HepG2 (cell line): Measurements from ENCODE around the gene PKP4. TPM values are rescaled to one million over a fixed set of nuclear protein-coding genes. Genes with fewer than 3 reads are reported as not detected.

ENCODE experiments used
- ATAC-seq: fragments of 200-7000 bp; cut with Tn5 transposase; 3 replicates; pipeline ENCODE4 v1.9.1; 2020; ENCODE audit warnings: mild to moderate bottlenecking, moderate library complexity
- BruUV-seq: library from RNA; stranded (reverse); fragments of 400-500 nt; replicated peaks from 2 replicates; lab custom pipeline; 2021; lab: Mats Ljungman, UMichigan
- CTCF ChIA-PET: fragments of 300-600 bp; formaldehyde crosslinking; extraction: SDS; loops from one replicate; lab custom pipeline; 2021; ENCODE audit warnings: low total read pairs, inconsistent platforms, low intra/inter-chr PET ratio; lab: Yijun Ruan, JAX
- POLR2A ChIA-PET: fragments of 350-600 bp; sonication (Branson Sonifier 250); formaldehyde crosslinking; loops from one replicate; lab custom pipeline; 2020; ENCODE audit warnings: antibody characterized with exemption, inconsistent platforms; lab: Yijun Ruan, JAX
- DNase-seq: peaks from one replicate; pipeline ENCODE4 v3.0.0-alpha.2; 2015; ENCODE audit warnings: low spot score
- FAIRE-seq: peaks from 3 replicates; lab custom pipeline; 2011; peaks lifted over from hg19 to GRCh38; lab: Jason Lieb, UNC
- H2AFZ ChIP-seq: one replicate; pipeline ENCODE4 v1.6.1; 2011; ENCODE audit warnings: low read length, inconsistent platforms
- H3K27ac ChIP-seq: fragments of 300-600 bp; 3 replicates; pipeline ENCODE4 v1.8.0; 2011; ENCODE audit warnings: mixed run types, mild to moderate bottlenecking, mixed read lengths, low read length, inconsistent platforms; ENCODE audit not compliant: insufficient read depth; ENCODE audit errors: extremely low read length
- H3K27me3 ChIP-seq, 2 experiments: fragments of 200-600 bp in 1 of 2; 2 replicates in 1 of 2; 3 replicates in 1 of 2; pipeline versions ENCODE4 v1.6.0 to v1.8.0; 2011; ENCODE audit warnings: low read length in 2 of 2, mild to moderate bottlenecking in 2 of 2, moderate library complexity in 2 of 2, inconsistent platforms in 1 of 2; ENCODE audit not compliant: insufficient read depth in 2 of 2, control insufficient read depth in 1 of 2
- H3K36me3 ChIP-seq, 2 experiments: fragments of 200-600 bp in 1 of 2; replicated peaks in 1 of 2; 2 replicates in 1 of 2; 3 replicates in 1 of 2; pipeline versions ENCODE4 v1.5.1 to v1.8.0; 2011; ENCODE audit warnings: low read length in 2 of 2, inconsistent platforms in 1 of 2; ENCODE audit not compliant: insufficient read depth in 2 of 2, control insufficient read depth in 1 of 2
- H3K4me1 ChIP-seq: 2 replicates; pipeline ENCODE4 v1.5.1; 2012; ENCODE audit warnings: low read length, inconsistent platforms; ENCODE audit not compliant: insufficient read depth
- H3K4me2 ChIP-seq: 2 replicates; pipeline ENCODE4 v1.6.0; 2011; ENCODE audit warnings: low read depth, low read length, inconsistent platforms
- H3K4me3 ChIP-seq, 3 experiments: fragments of 200-600 bp in 1 of 3; sonication (generic), shearing (Covaris generic) in 1 of 3; replicated peaks in 1 of 3; 2 replicates each; pipeline ENCODE4 v1.5.1; 2011 to 2016; ENCODE audit warnings: low read length in 3 of 3, inconsistent platforms in 2 of 3, low read depth in 2 of 3, mild to moderate bottlenecking in 2 of 3, control low read depth in 1 of 3, mixed read lengths in 1 of 3; ENCODE audit not compliant: insufficient read depth in 1 of 3
- H3K79me2 ChIP-seq: one replicate; pipeline ENCODE4 v1.6.1; 2011; ENCODE audit warnings: low read length, inconsistent platforms; ENCODE audit not compliant: insufficient read depth
- H3K9ac ChIP-seq: 2 replicates; pipeline ENCODE4 v1.6.0; 2011; ENCODE audit warnings: mild to moderate bottlenecking, low read depth, low read length, inconsistent platforms; ENCODE audit not compliant: insufficient read depth
- H3K9me3 ChIP-seq: 2 replicates; pipeline ENCODE4 v1.5.1; 2012; ENCODE audit warnings: mild to moderate bottlenecking, low read length
- H4K20me1 ChIP-seq: 2 replicates; pipeline ENCODE4 v1.6.0; 2011; ENCODE audit warnings: inconsistent platforms, mild to moderate bottlenecking, low read length, moderate library complexity; ENCODE audit not compliant: insufficient read depth
- ETV5 ChIP-seq: IDR thresholded peaks from 2 replicates; pipeline ENCODE4 v1.6.1; 2018; ENCODE audit warnings: missing biosample characterization, missing genetic modification reagents, inconsistent platforms, borderline replicate concordance
- RARA ChIP-seq: IDR thresholded peaks from 2 replicates; pipeline ENCODE4 v1.6.1; 2016; ENCODE audit warnings: missing genetic modification reagents, missing compliant biosample characterization
- SP2 ChIP-seq: sonication (generic); formaldehyde crosslinking; IDR thresholded peaks from 2 replicates; pipeline ENCODE4 v1.5.1; 2020; ENCODE audit warnings: mild to moderate bottlenecking, missing genetic modification reagents
- ZSCAN25 ChIP-seq: sonication (generic); formaldehyde crosslinking; IDR thresholded peaks from 2 replicates; pipeline ENCODE4 v1.8.0; 2022; ENCODE audit warnings: mild to moderate bottlenecking, missing genetic modification reagents
- WGBS: methylation state at CpG from one replicate; pipeline ENCODE4 v1.1.6; 2017; ENCODE audit warnings: low lambda C conversion rate; 5-methylcytosine and 5-hydroxymethylcytosine counted together
- in situ Hi-C: cut with HindIII; loops from 2 replicates; pipeline ENCODE4 v1.10.0; 2017; ENCODE audit warnings: low pct_unique_long_range_greater_than_20kb; ENCODE audit not compliant: extremely low pct_ligation_motif_present
- intact Hi-C: fragments of 100-400 bp; cut with micrococcal nuclease; formaldehyde crosslinking; loops from one replicate; pipeline ENCODE4 v1.10.0; 2022; ENCODE audit not compliant: unreplicated experiment
- polyA plus RNA-seq, 8 experiments: library from polyadenylated mRNA; depleted of rRNA in 3 of 8; stranded (reverse) in 7 of 8; unstranded in 1 of 8; fragments of >200 nt; fragmentation: Illumina TruSeq in 4 of 8; extraction: Trizol in 4 of 8; gene quantifications; 2 replicates each; pipeline versions ENCODE4 v1.2.1 to v1.2.3, GENCODE V29; 2011 to 2016; ENCODE audit warnings: low read depth in 4 of 8, missing spikeins in 1 of 8, mixed read lengths in 1 of 8; ENCODE audit not compliant: insufficient read depth in 1 of 8
- total RNA-seq, 5 experiments: library from RNA; depleted of rRNA; stranded (reverse); fragments of >200 nt; fragmentation: Illumina TruSeq; extraction: Trizol; gene quantifications; 2 replicates each; pipeline ENCODE4 v1.2.3, GENCODE V29; 2016; ENCODE audit warnings: low read depth in 1 of 5
- TF ChIP-seq, protein P1 (sequence below): sonication (generic); formaldehyde crosslinking; IDR thresholded peaks from 2 replicates; pipeline ENCODE4 v1.4.0; 2020; ENCODE audit warnings: missing genetic modification reagents

Gene PKP4
- total and polyA plus RNA-seq, 2 of the 13 experiments (the other 11 are each of a cell fraction or from before 2014, with no cell fraction given), result 80.9 to 90.5 TPM

DNA sequence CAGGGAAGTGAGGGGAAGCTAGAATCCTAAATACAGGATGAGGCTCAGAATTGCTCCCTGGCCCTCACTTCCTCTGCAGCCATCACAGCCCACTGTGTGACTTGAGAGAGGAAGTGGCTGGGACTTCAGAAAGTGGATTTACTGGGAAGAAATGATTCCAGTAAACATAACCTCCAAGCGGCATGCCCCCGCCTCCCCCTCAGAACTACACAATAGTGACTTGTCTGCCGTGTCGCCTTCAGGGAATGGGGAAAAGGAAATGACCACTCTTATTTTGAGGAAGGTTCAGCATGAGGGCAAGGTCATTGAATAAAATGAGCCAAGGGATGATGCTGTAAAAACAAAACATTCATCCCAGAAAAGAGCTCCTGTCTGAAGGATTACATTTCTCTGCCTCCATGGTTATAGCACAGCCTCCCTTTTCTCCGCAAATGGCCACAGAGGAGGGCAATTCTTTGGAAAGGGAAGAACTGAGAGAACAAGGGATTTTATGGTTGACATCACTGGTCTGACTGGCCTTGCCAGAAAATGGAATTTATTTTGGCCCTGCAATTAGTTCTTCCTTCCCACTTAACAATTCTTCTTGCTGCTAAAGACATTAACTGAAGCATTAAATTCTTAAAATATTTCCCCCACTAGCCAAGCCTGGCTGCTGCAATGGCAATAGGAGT is 259.5 kb downstream of the PKP4 start:
- Histone ChIP-seq H3K79me2 (no peaks in the 10 kb centered on the region), H3K9me3 (peaks cover 12% of the 10 kb centered on the region), H3K9ac (no peak overlapping the region), H3K4me1 (peaks cover 6% of the 10 kb centered on the region; the same call in 1 of the 2 replicates), H3K27me3 (0 out of 5 replicates have a peak, but pooled peaks cover 0 to 12% of the 10 kb centered on the region in 2 experiments), H3K4me2 (no peak overlapping the region), H3K36me3 (no peaks in the 10 kb centered on the region), H4K20me1 (no peaks in the 10 kb centered on the region), H2AFZ (no peak overlapping the region), H3K27ac (no peak overlapping the region), H3K4me3 (no peak overlapping the region)
- ATAC-seq (no peak), DNase-seq (peak; percentile 30), FAIRE-seq (no peak)
- TF ChIP-seq ZSCAN25 (CRISPR knock-in tag) (no peak), RARA (CRISPR knock-in tag) (peak; percentile 41; the same call in 1 of the 2 replicates), ETV5 (CRISPR knock-in tag) (0 out of 2 replicates have a peak, but pooled peaks have one; percentile 16)
- intact Hi-C loops, result no loop called here
- in situ Hi-C loops, result no loop called here
- 29% methylated on average over 5 of the region's 5 CpGs for WGBS
- ChIA-PET POLR2A (no interaction called here), CTCF (no interaction called here)
- BruUV-seq, result no TSS peak

DNA sequence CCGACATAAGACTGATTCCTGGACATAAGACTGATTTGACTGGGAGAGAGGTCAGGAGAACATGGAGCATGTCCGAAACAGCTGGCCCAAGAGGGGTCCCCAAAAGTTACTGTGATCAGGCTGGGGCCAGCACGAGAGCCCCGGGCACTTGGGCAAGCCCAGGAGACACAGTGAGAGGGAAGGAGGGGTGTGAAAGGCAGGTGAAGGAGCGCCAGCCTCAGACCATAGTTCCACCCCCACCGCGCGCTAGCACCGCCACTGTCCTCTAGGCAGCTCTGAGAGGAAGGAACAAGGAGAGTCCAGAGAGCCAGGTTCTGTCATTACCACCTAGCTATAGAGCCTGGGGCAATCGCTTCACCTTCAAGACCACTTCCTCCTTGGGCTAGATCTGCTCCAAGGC is 260.2 kb downstream of the PKP4 start:
- in situ Hi-C loops, result no loop called here
- CTCF ChIA-PET, result no interaction called here
- intact Hi-C loops, result no loop called here

More for the DNA sequence above, 260.2 kb downstream of the PKP4 start:
- no TSS peak for BruUV-seq
- Histone ChIP-seq H4K20me1 (no peaks in the 10 kb centered on the region), H3K36me3 (no peaks in the 10 kb centered on the region), H3K9me3 (peaks cover 12% of the 10 kb centered on the region), H3K27me3 (peaks cover 0 to 14% of the 10 kb centered on the region in 2 experiments; a peak in 1 of 5 replicates), H3K27ac (no peak overlapping the region), H3K4me1 (peaks cover 6% of the 10 kb centered on the region; the same call in 1 of the 2 replicates), H3K79me2 (no peaks in the 10 kb centered on the region), H3K9ac (no peak overlapping the region), H2AFZ (no peak overlapping the region), H3K4me2 (no peak overlapping the region), H3K4me3 (no peak overlapping the region)
- WGBS, result 59% methylated on average over 10 of the region's 10 CpGs
- DNase-seq (no peak), ATAC-seq (no peak), FAIRE-seq (no peak)
- no peak for TF ChIP-seq SP2 (CRISPR knock-in tag)
- TF ChIP-seq, protein P1, sequence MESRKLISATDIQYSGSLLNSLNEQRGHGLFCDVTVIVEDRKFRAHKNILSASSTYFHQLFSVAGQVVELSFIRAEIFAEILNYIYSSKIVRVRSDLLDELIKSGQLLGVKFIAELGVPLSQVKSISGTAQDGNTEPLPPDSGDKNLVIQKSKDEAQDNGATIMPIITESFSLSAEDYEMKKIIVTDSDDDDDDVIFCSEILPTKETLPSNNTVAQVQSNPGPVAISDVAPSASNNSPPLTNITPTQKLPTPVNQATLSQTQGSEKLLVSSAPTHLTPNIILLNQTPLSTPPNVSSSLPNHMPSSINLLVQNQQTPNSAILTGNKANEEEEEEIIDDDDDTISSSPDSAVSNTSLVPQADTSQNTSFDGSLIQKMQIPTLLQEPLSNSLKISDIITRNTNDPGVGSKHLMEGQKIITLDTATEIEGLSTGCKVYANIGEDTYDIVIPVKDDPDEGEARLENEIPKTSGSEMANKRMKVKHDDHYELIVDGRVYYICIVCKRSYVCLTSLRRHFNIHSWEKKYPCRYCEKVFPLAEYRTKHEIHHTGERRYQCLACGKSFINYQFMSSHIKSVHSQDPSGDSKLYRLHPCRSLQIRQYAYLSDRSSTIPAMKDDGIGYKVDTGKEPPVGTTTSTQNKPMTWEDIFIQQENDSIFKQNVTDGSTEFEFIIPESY, result peak; percentile 84
- POLR2A ChIA-PET, result no interaction called here
